NB4 (cell line): Measurements from ENCODE around the gene PTPRD.
A peak's percentile ranks its signal among the peaks of the same experiment; 100 is the strongest.

Experiments used
- CTCF ChIP-seq: IDR thresholded peaks from one replicate; pipeline ENCODE4 v1.5.1; 2012; ENCODE audit warnings: low read depth, low read length
- POLR2A ChIP-seq: IDR thresholded peaks from 2 replicates; pipeline ENCODE4 v1.6.1; 2011; ENCODE audit warnings: mild to moderate bottlenecking; ENCODE audit not compliant: insufficient read length; ENCODE audit errors: extremely low read depth

- TF ChIP-seq CTCF (peak; percentile 10), POLR2A (no peak)
These were observed 2098.0 kb downstream of the PTPRD start for GRCh38 chr9:8514760-8515159.
